IMR-90 (cell line): ENCODE measurements around the gene KIF1B. TPM values are rescaled to one million over a fixed set of nuclear protein-coding genes. Genes with fewer than 3 reads are reported as not detected.
A peak's percentile ranks its signal among the peaks of the same experiment; 100 is the strongest.

Experiments
- ATAC-seq: fragments of 200-7000 bp; cut with Tn5 transposase; 2 replicates; pipeline ENCODE4 v1.9.1; 2020; ENCODE audit warnings: low read depth, mild to moderate bottlenecking, moderate library complexity
- BruUV-seq: library from RNA; stranded (reverse); fragments of 400-500 nt; replicated peaks from 2 replicates; lab custom pipeline; 2021; lab: Mats Ljungman, UMichigan
- CTCF ChIA-PET: fragments of 300-600 bp; formaldehyde crosslinking; extraction: SDS; loops from one replicate; lab custom pipeline; 2021; ENCODE audit warnings: antibody characterized with exemption; lab: Yijun Ruan, JAX
- POLR2A ChIA-PET: fragments of 300-600 bp; sonication (Branson Sonifier 250); formaldehyde crosslinking; loops from one replicate; lab custom pipeline; 2022; ENCODE audit warnings: antibody characterized with exemption; ENCODE audit not compliant: unreplicated experiment; lab: Charles Lee
- DNase-seq: peaks from one replicate; pipeline ENCODE4 v3.0.0; 2013
- H2AFZ ChIP-seq: replicated peaks from 2 replicates; pipeline ENCODE3; 2013; ENCODE audit warnings: low read length, mild to moderate bottlenecking; ENCODE audit not compliant: poor library complexity
- H2AK5ac ChIP-seq: 2 replicates; pipeline ENCODE4 v1.6.1; 2013; ENCODE audit warnings: low read depth, low read length, inconsistent platforms
- H2AK9ac ChIP-seq: replicated peaks from 2 replicates; pipeline ENCODE3; 2013; ENCODE audit warnings: mild to moderate bottlenecking, low read depth, low read length, moderate library complexity; ENCODE audit not compliant: poor library complexity
- H2BK120ac ChIP-seq: 2 replicates; pipeline ENCODE4 v1.6.1; 2013; ENCODE audit warnings: low read depth, low read length, inconsistent platforms
- H2BK15ac ChIP-seq: 3 replicates; pipeline ENCODE4 v1.6.1; 2013; ENCODE audit warnings: low read depth, low read length, inconsistent platforms
- H2BK20ac ChIP-seq: 2 replicates; pipeline ENCODE4 v1.6.1; 2013; ENCODE audit warnings: low read depth, mild to moderate bottlenecking, inconsistent platforms, low read length, moderate library complexity
- H2BK5ac ChIP-seq: 2 replicates; pipeline ENCODE4 v1.6.1; 2013; ENCODE audit warnings: mild to moderate bottlenecking, low read depth, low read length, inconsistent platforms; ENCODE audit not compliant: poor library complexity, severe bottlenecking
- H3K14ac ChIP-seq: replicated peaks from 2 replicates; pipeline ENCODE4 v1.6.1; 2013; ENCODE audit warnings: low read depth, low read length, inconsistent platforms
- H3K18ac ChIP-seq: 2 replicates; pipeline ENCODE4 v1.6.1; 2013; ENCODE audit warnings: low read depth, low read length, control low read depth
- H3K23ac ChIP-seq: 2 replicates; pipeline ENCODE4 v1.6.1; 2013; ENCODE audit warnings: low read depth, low read length, inconsistent platforms
- H3K27ac ChIP-seq: 2 replicates; pipeline ENCODE4 v1.5.1; 2013; ENCODE audit warnings: mild to moderate bottlenecking, control low read depth, low read length; ENCODE audit not compliant: insufficient read depth
- H3K27me3 ChIP-seq: 2 replicates; pipeline ENCODE4 v1.6.1; 2013; ENCODE audit warnings: low read length; ENCODE audit not compliant: control insufficient read depth, insufficient read depth
- H3K36me3 ChIP-seq: 2 replicates; pipeline ENCODE4 v1.6.1; 2013; ENCODE audit warnings: low read length, mixed read lengths; ENCODE audit not compliant: control insufficient read depth, insufficient read depth
- H3K4ac ChIP-seq: 2 replicates; pipeline ENCODE4 v1.6.1; 2013; ENCODE audit warnings: low read depth, low read length, inconsistent platforms
- H3K4me1 ChIP-seq: 2 replicates; pipeline ENCODE4 v1.6.1; 2013; ENCODE audit warnings: low read length, mixed read lengths; ENCODE audit not compliant: control insufficient read depth, insufficient read depth
- H3K4me2 ChIP-seq: 2 replicates; pipeline ENCODE4 v1.6.1; 2013; ENCODE audit warnings: low read depth, mild to moderate bottlenecking, control low read depth, low read length, moderate library complexity
- H3K4me3 ChIP-seq: 2 replicates; pipeline ENCODE4 v1.5.1; 2013; ENCODE audit warnings: low read depth, mild to moderate bottlenecking, control low read depth, low read length, moderate library complexity; ENCODE audit not compliant: insufficient read depth
- H3K56ac ChIP-seq: 2 replicates; pipeline ENCODE4 v1.6.1; 2013; ENCODE audit warnings: low read length, inconsistent platforms; ENCODE audit not compliant: insufficient read depth; ENCODE audit errors: extremely low read depth
- H3K79me1 ChIP-seq, 2 experiments: 2 replicates each; pipeline ENCODE4 v1.6.1; 2013; ENCODE audit warnings: low read length in 2 of 2, inconsistent platforms in 1 of 2, low read depth in 1 of 2
- H3K9ac ChIP-seq: 2 replicates; pipeline ENCODE4 v1.6.1; 2013; ENCODE audit warnings: low read depth, low read length, control low read depth
- H3K9me1 ChIP-seq: 2 replicates; pipeline ENCODE4 v1.6.1; 2013; ENCODE audit warnings: low read length, inconsistent platforms; ENCODE audit not compliant: insufficient read depth
- H3K9me3 ChIP-seq: 2 replicates; pipeline ENCODE4 v1.6.1; 2013; ENCODE audit warnings: low read length; ENCODE audit not compliant: control insufficient read depth, insufficient read depth
- H4K20me1 ChIP-seq: 2 replicates; pipeline ENCODE4 v1.6.1; 2013; ENCODE audit warnings: low read length, inconsistent platforms; ENCODE audit not compliant: insufficient read depth
- H4K5ac ChIP-seq: 2 replicates; pipeline ENCODE4 v1.6.1; 2013; ENCODE audit warnings: mild to moderate bottlenecking, low read depth, low read length, control low read depth
- H4K8ac ChIP-seq, 2 experiments: 2 replicates each; pipeline ENCODE4 v1.6.1; 2013; ENCODE audit warnings: low read depth in 2 of 2, low read length in 2 of 2, control low read depth in 1 of 2, inconsistent platforms in 1 of 2
- H4K91ac ChIP-seq: 2 replicates; pipeline ENCODE4 v1.6.1; 2013; ENCODE audit warnings: low read depth, low read length, inconsistent platforms; ENCODE audit not compliant: insufficient read depth
- CEBPB ChIP-seq: IDR thresholded peaks from 2 replicates; pipeline ENCODE4 v1.6.1; 2012; ENCODE audit warnings: low read depth, low read length, improper control_type of control experiment
- CHD1 ChIP-seq: IDR thresholded peaks from 2 replicates; pipeline ENCODE4 v1.6.1; 2012; ENCODE audit warnings: low read depth, low read length, improper control_type of control experiment
- ELK1 ChIP-seq: fragments of 150-350 bp; IDR thresholded peaks from 2 replicates; pipeline ENCODE4 v1.6.1; 2016; ENCODE audit warnings: low read depth, mild to moderate bottlenecking, low read length, moderate library complexity, borderline replicate concordance
- FOS ChIP-seq: fragments of 150-350 bp; IDR thresholded peaks from 2 replicates; pipeline ENCODE4 v1.6.1; 2016; ENCODE audit warnings: low read depth, low read length
- MAFK ChIP-seq: IDR thresholded peaks from 2 replicates; pipeline ENCODE4 v1.6.1; 2012; ENCODE audit warnings: low read depth, low read length, improper control_type of control experiment
- MXI1 ChIP-seq: IDR thresholded peaks from 2 replicates; pipeline ENCODE4 v1.6.1; 2012; ENCODE audit warnings: low read depth, mild to moderate bottlenecking, low read length, moderate library complexity, borderline replicate concordance
- RAD21 ChIP-seq: IDR thresholded peaks from 2 replicates; pipeline ENCODE4 v1.6.1; 2012; ENCODE audit warnings: low read length, improper control_type of control experiment
- RCOR1 ChIP-seq: IDR thresholded peaks from 2 replicates; pipeline ENCODE4 v1.6.1; 2012; ENCODE audit warnings: mild to moderate bottlenecking, low read length, improper control_type of control experiment; ENCODE audit not compliant: insufficient replicate concordance
- RFX5 ChIP-seq: IDR thresholded peaks from 2 replicates; pipeline ENCODE4 v1.8.0; 2012; ENCODE audit warnings: low read depth, mild to moderate bottlenecking, low read length, moderate library complexity
- SMC3 ChIP-seq: fragments of 150-350 bp; IDR thresholded peaks from 2 replicates; pipeline ENCODE4 v1.6.1; 2016; ENCODE audit warnings: low read depth, mild to moderate bottlenecking, antibody characterized with exemption, low read length, moderate library complexity
- WGBS, 2 experiments: methylation state at CpG; one replicate each; pipeline versions ENCODE4 v1.1.5 to v1.1.7; 2013; ENCODE audit warnings: missing lambda C conversion rate in 2 of 2; ENCODE audit not compliant: insufficient read length in 1 of 2; ENCODE audit errors: extremely low coverage in 2 of 2; 5-methylcytosine and 5-hydroxymethylcytosine counted together
- dilution Hi-C: fragments of 300-500 bp; cut with HindIII; formaldehyde crosslinking; loops from one replicate; pipeline ENCODE4 v1.14.3; 2018; ENCODE audit warnings: low sequenced_read_pairs; ENCODE audit not compliant: unreplicated experiment
- in situ Hi-C: fragments of 300-500 bp; cut with MboI; formaldehyde crosslinking; loops from 3 replicates; pipeline ENCODE4 v1.14.3; 2019; ENCODE audit warnings: low sequenced_read_pairs, inconsistent platforms, mixed read lengths
- intact Hi-C: fragments of 100-400 bp; cut with micrococcal nuclease; formaldehyde crosslinking; loops from 2 replicates; pipeline ENCODE4 v1.10.0; 2022
- polyA plus RNA-seq, 3 experiments: library from polyadenylated mRNA; depleted of rRNA; stranded (reverse); fragments of >200 nt; gene quantifications; 2 replicates each; pipeline ENCODE4 v1.2.3, GENCODE V29; 2012; ENCODE audit warnings: low replicate concordance in 1 of 3
- total RNA-seq: library from RNA; depleted of rRNA; stranded (reverse); fragments of >200 nt; gene quantifications from 2 replicates; pipeline ENCODE4 v1.2.3, GENCODE V29; 2012

Gene KIF1B
- total and polyA plus RNA-seq, 2 of the 4 experiments (the other 2 are of a cell fraction), result 13.0 to 21.1 TPM

GRCh38 chr1:10384219-10384618 lies 173.8 kb downstream of the KIF1B start:
- Histone ChIP-seq H3K9me3 (no peaks in the 10 kb centered on the region), H2BK5ac (no peak overlapping the region), H2BK120ac (no peak overlapping the region), H4K8ac (no peak overlapping the region), H3K56ac (no peak overlapping the region), H2AK5ac (peak overlapping the region; percentile 13; the same call in 1 of the 2 replicates), H3K4me3 (no peak overlapping the region), H3K27me3 (no peaks in the 10 kb centered on the region), H3K18ac (no peak overlapping the region), H2BK15ac (no peak overlapping the region), H2AFZ (no peak overlapping the region), H3K27ac (no peak overlapping the region), H3K4ac (no peak overlapping the region), H4K91ac (no peak overlapping the region), H4K5ac (no peak overlapping the region), H2BK20ac (no peak overlapping the region), H3K4me1 (peaks cover 15% of the 10 kb centered on the region), H3K36me3 (0 out of 2 replicates have a peak, but pooled peaks cover under 1% of the 10 kb centered on the region), H3K9ac (no peak overlapping the region), H3K23ac (no peak overlapping the region), H3K79me1 (0 out of 4 replicates have a peak, but pooled peaks cover 0 to 9% of the 10 kb centered on the region in 2 experiments), H3K4me2 (no peak overlapping the region), H2AK9ac (no peak overlapping the region), H3K9me1 (peaks cover 14% of the 10 kb centered on the region), H3K14ac (no peak overlapping the region), H4K20me1 (no peaks in the 10 kb centered on the region)
- ChIA-PET POLR2A (no interaction called here), CTCF (interaction anchor here (0.6 to 0.7 kb wide), 2 partner anchors 31 to 565 kb away, joined by 4 read pairs; no protein-coding TSS in a partner anchor)
- TF ChIP-seq MAFK (no peak), ELK1 (no peak), MXI1 (no peak), CEBPB (no peak), SMC3 (no peak), FOS (no peak), RCOR1 (no peak), CHD1 (no peak), RFX5 (no peak), RAD21 (no peak)
- DNase-seq (no peak), ATAC-seq (no peak)
- BruUV-seq, result no TSS peak
- dilution Hi-C loops (no loop called here), in situ Hi-C loops (no loop called here), intact Hi-C loops (no loop called here)
- 96% methylated on average over 3 of the region's 8 CpGs; no CpG with 5 or more reads in 1 of the 2 experiments for WGBS, 2 experiments
